ENCODE measurements around the gene GPR146. TPM values are rescaled to one million over a fixed set of nuclear protein-coding genes. Genes with fewer than 3 reads are reported as not detected.

GPR146 gene
- total and polyA plus RNA-seq, 9 of the 15 experiments (the other 6 are each of a cell fraction or from before 2014, with no cell fraction given) = 0.22 to 3.6 (median 0.64) TPM; not detected in 2

- CTCF ChIA-PET (ENCODE audit: low intra/inter-chr PET ratio) = no interaction called here
- peaks cover 24% of the 10 kb centered on the region for H3K79me2 ChIP-seq (ENCODE audit: control insufficient read depth, insufficient read depth, low read length)
- POLR2A ChIA-PET = interaction anchor here (0.6 kb wide), 1 partner anchor 16 kb away, joined by 3 read pairs; no protein-coding TSS in a partner anchor
- no peak overlapping the region for H3K27ac ChIP-seq (ENCODE audit: extremely low read depth, low read depth, low read length)
- no peak for DNase-seq (ENCODE audit: extremely low read depth in 1 of 4, low spot score in 3 of 4)
- no peak overlapping the region for H2AFZ ChIP-seq (ENCODE audit: low read depth, low read length)
- peak overlapping the region in 1 of 2 experiments; percentile 71; a peak in 2 of 4 replicates for H3K9ac ChIP-seq (ENCODE audit: insufficient read depth in 1 of 2, low read depth in 2 of 2, low read length in 2 of 2)
- no peaks in the 10 kb centered on the region for H3K9me3 ChIP-seq (replicated peaks; ENCODE audit: control insufficient read depth, insufficient read depth, low read depth, low read length)
- no peaks in the 10 kb centered on the region for H3K9me1 ChIP-seq (ENCODE audit: control insufficient read depth, insufficient read depth, low read length)
- H3K36me3 ChIP-seq (ENCODE audit: control insufficient read depth, insufficient read depth, low read length) = peaks cover 16% of the 10 kb centered on the region; the same call in 2 of the 3 replicates
- H4K20me1 ChIP-seq (replicated peaks; ENCODE audit: control insufficient read depth, insufficient read depth, low read length) = peaks cover 7% of the 10 kb centered on the region
- no peak for ATAC-seq
- 82% methylated on average over 11 of the region's 11 CpGs for WGBS (ENCODE audit: insufficient coverage, low coverage, missing lambda C conversion rate)
- intact Hi-C loops (cut with micrococcal nuclease) (no loop called here), in situ Hi-C loops (cut with MboI) (no loop called here)
- no peak for FAIRE-seq
- no peak overlapping the region for H3K4me2 ChIP-seq (ENCODE audit: insufficient read depth, low read length)
- no peak overlapping the region for H3K4me3 ChIP-seq
- TF ChIP-seq HMBOX1 (IDR thresholded peaks at IDR 0.05) (no peak), FUS (optimal IDR thresholded peaks at IDR 0.05; ENCODE audit: low read depth, low read length) (no peak), RFX1 (IDR thresholded peaks at IDR 0.05) (no peak), ARID3A (IDR thresholded peaks at IDR 0.05; ENCODE audit: borderline replicate concordance, low read depth, low read length) (no peak), BCL6 (CRISPR knock-in tag; IDR thresholded peaks at IDR 0.05) (no peak), CEBPB (tag; IDR thresholded peaks at IDR 0.05) (no peak), TEAD4 (IDR thresholded peaks at IDR 0.05; ENCODE audit: low read length) (no peak), TEAD4 (CRISPR knock-in tag; IDR thresholded peaks at IDR 0.05; ENCODE audit: borderline replicate concordance) (no peak), ZBTB1 (CRISPR knock-in tag; IDR thresholded peaks at IDR 0.05; ENCODE audit: borderline replicate concordance, low read depth) (no peak), KLF13 (tag; IDR thresholded peaks at IDR 0.05; ENCODE audit: borderline replicate concordance, low read depth) (no peak), RBBP5 (IDR thresholded peaks at IDR 0.05; ENCODE audit: borderline replicate concordance, insufficient read depth, low read length, poor library complexity, severe bottlenecking) (no peak), CSDE1 (IDR thresholded peaks at IDR 0.05) (no peak), NFXL1 (CRISPR knock-in tag; IDR thresholded peaks at IDR 0.05) (no peak), POLR2H (tag; IDR thresholded peaks at IDR 0.05; ENCODE audit: low read depth) (no peak), ZBTB12 (CRISPR knock-in tag; IDR thresholded peaks at IDR 0.05) (no peak), NFRKB (IDR thresholded peaks at IDR 0.05; ENCODE audit: low read depth) (no peak)
- BruUV-seq (replicated peaks) = no TSS peak
- H3K4me1 ChIP-seq (replicated peaks in 1 of 2; ENCODE audit: control insufficient read depth in 2 of 2, insufficient read depth in 2 of 2, low read length in 2 of 2) = peaks cover 0 to 78% of the 10 kb centered on the region in 2 experiments; a peak in 2 of 5 replicates
- H3K27me3 ChIP-seq (ENCODE audit: control insufficient read depth in 2 of 2, insufficient read depth in 2 of 2, low read length in 2 of 2) = no peaks in the 10 kb centered on the region
These were observed 30.8 kb upstream of the GPR146 start for GRCh38 chr7:1013581-1013980.
